ENCODE measurements around the gene SLC22A17. TPM values are rescaled to one million over a fixed set of nuclear protein-coding genes. Genes with fewer than 3 reads are reported as not detected.

SLC22A17 gene
- total and polyA plus RNA-seq, 2 of the 13 experiments (the other 11 are each of a cell fraction or from before 2014, with no cell fraction given), result 0.95 to 1.1 TPM

GRCh38 chr14:23375527-23376251 lies 23.0 kb upstream of the SLC22A17 start:
- no peaks in the 10 kb centered on the region for H3K36me3 ChIP-seq (replicated peaks in 1 of 2; ENCODE audit: control insufficient read depth in 1 of 2, insufficient read depth in 2 of 2, low read length in 2 of 2)
- H3K79me2 ChIP-seq (ENCODE audit: insufficient read depth, low read length), result no peaks in the 10 kb centered on the region
- peaks cover 32 to 87% of the 10 kb centered on the region in 2 experiments for H3K27me3 ChIP-seq (ENCODE audit: control insufficient read depth in 1 of 2, insufficient read depth in 2 of 2, low read length in 2 of 2)
- POLR2A ChIA-PET, result no interaction called here
- intact Hi-C loops (cut with micrococcal nuclease; ENCODE audit: unreplicated experiment), result no loop called here
- no peak overlapping the region for H2AFZ ChIP-seq (ENCODE audit: low read length)
- no peaks in the 10 kb centered on the region for H4K20me1 ChIP-seq (ENCODE audit: insufficient read depth, low read length)
- no peak overlapping the region for H3K27ac ChIP-seq (ENCODE audit: extremely low read length, insufficient read depth, low read length)
- 33% methylated on average over 21 of the region's 21 CpGs for WGBS (ENCODE audit: low lambda C conversion rate)
- no peak for DNase-seq (ENCODE audit: low spot score)
- H3K4me3 ChIP-seq (replicated peaks in 1 of 3; ENCODE audit: insufficient read depth in 1 of 3, low read depth in 2 of 3, low read length in 3 of 3), result no peak overlapping the region
- H3K9ac ChIP-seq (ENCODE audit: insufficient read depth, low read depth, low read length), result no peak overlapping the region
- H3K4me2 ChIP-seq (ENCODE audit: low read depth, low read length), result no peak overlapping the region
- no peak for FAIRE-seq
- no TSS peak for BruUV-seq (replicated peaks)
- in situ Hi-C loops (cut with HindIII; ENCODE audit: extremely low pct_ligation_motif_present, low pct_unique_long_range_greater_than_20kb), result loop anchor here (5.0 kb wide), 2 partner anchors 48 to 113 kb away; no protein-coding TSS in a partner anchor
- CTCF ChIA-PET (ENCODE audit: low intra/inter-chr PET ratio, low total read pairs), result interaction anchor here (1.3 kb wide), 1 partner anchor 111 kb away, joined by 4 read pairs; no protein-coding TSS in a partner anchor
- H3K9me3 ChIP-seq (ENCODE audit: low read length), result no peaks in the 10 kb centered on the region
- ATAC-seq, result no peak
- no peaks in the 10 kb centered on the region for H3K4me1 ChIP-seq (ENCODE audit: insufficient read depth, low read length)
- TF ChIP-seq GPBP1L1 (CRISPR knock-in tag; IDR thresholded peaks at IDR 0.05) (no peak), ZNF710 (CRISPR knock-in tag; IDR thresholded peaks at IDR 0.05; ENCODE audit: borderline replicate concordance) (no peak), KLF15 (CRISPR knock-in tag; IDR thresholded peaks at IDR 0.05; ENCODE audit: borderline replicate concordance) (no peak), FOXO4 (CRISPR knock-in tag; conservative IDR thresholded peaks at IDR 0.05) (0 out of 2 replicates have a peak, but pooled peaks have one; percentile 15), MTA1 (CRISPR knock-in tag; IDR thresholded peaks at IDR 0.05; ENCODE audit: borderline replicate concordance) (peak; percentile 42; the same call in 1 of the 2 replicates), ZNF598 (CRISPR knock-in tag; IDR thresholded peaks at IDR 0.05; ENCODE audit: borderline replicate concordance) (no peak), KAT7 (CRISPR knock-in tag; IDR thresholded peaks at IDR 0.05; ENCODE audit: borderline replicate concordance) (no peak), NFYB (CRISPR knock-in tag; IDR thresholded peaks at IDR 0.05) (no peak), SP140L (CRISPR knock-in tag; IDR thresholded peaks at IDR 0.05; ENCODE audit: borderline replicate concordance) (no peak), MTERF4 (CRISPR knock-in tag; IDR thresholded peaks at IDR 0.05) (no peak), TEAD3 (CRISPR knock-in tag; optimal IDR thresholded peaks at IDR 0.05; ENCODE audit: borderline replicate concordance) (no peak), EEA1 (CRISPR knock-in tag; IDR thresholded peaks at IDR 0.05; ENCODE audit: borderline replicate concordance) (no peak), CBX2 (IDR thresholded peaks at IDR 0.05; ENCODE audit: low read depth, low read length) (no peak), CBX2 (CRISPR knock-in tag; IDR thresholded peaks at IDR 0.05; ENCODE audit: low read depth) (no peak), EZH2 (conservative IDR thresholded peaks at IDR 0.05; ENCODE audit: low read depth, low read length) (peak; percentile 65; the same call in 1 of the 2 replicates), MYPOP (CRISPR knock-in tag; IDR thresholded peaks at IDR 0.05) (no peak), ZNF703 (CRISPR knock-in tag; IDR thresholded peaks at IDR 0.05; ENCODE audit: borderline replicate concordance) (no peak)
